Measurements from ENCODE around the gene SPATS2. TPM values are rescaled to one million over a fixed set of nuclear protein-coding genes. Genes with fewer than 3 reads are reported as not detected.

The SPATS2 gene
- polyA plus RNA-seq, 1 experiment = 23.1 TPM

- no peak for TF ChIP-seq CTCF (IDR thresholded peaks at IDR 0.05; ENCODE audit: insufficient read depth, low read depth, low read length)
- H3K27me3 ChIP-seq (ENCODE audit: control insufficient read depth, insufficient read depth, low read length) = no peaks in the 10 kb centered on the region
- POLR2A ChIA-PET = no interaction called here
- H3K36me3 ChIP-seq (ENCODE audit: control insufficient read depth, insufficient read depth, low read length) = no peaks in the 10 kb centered on the region
- CTCF ChIA-PET = no interaction called here
- H3K4me3 ChIP-seq (ENCODE audit: low read depth, low read length) = no peak overlapping the region
- DNase-seq (ENCODE audit: low read depth) = no peak
These were observed 79.3 kb downstream of the SPATS2 start for GRCh38 chr12:49446571-49446970.

GRCh38 chr12:49448858-49449257 lies 81.6 kb downstream of the SPATS2 start:
- Histone ChIP-seq H3K27me3 (ENCODE audit: control insufficient read depth, insufficient read depth, low read length) (no peaks in the 10 kb centered on the region), H3K4me3 (ENCODE audit: low read depth, low read length) (no peak overlapping the region), H3K36me3 (ENCODE audit: control insufficient read depth, insufficient read depth, low read length) (no peaks in the 10 kb centered on the region)
- CTCF ChIA-PET = interaction anchor here (1.1 kb wide), 1 partner anchor 17 kb away, joined by 3 read pairs; no protein-coding TSS in a partner anchor
- POLR2A ChIA-PET = no interaction called here
- no peak for DNase-seq (ENCODE audit: low read depth)
- TF ChIP-seq CTCF (IDR thresholded peaks at IDR 0.05; ENCODE audit: insufficient read depth, low read depth, low read length) = no peak

GRCh38 chr12:49451468-49452259 lies 84.4 kb downstream of the SPATS2 start:
- no peaks in the 10 kb centered on the region for H3K27me3 ChIP-seq (ENCODE audit: control insufficient read depth, insufficient read depth, low read length)
- ChIA-PET POLR2A (interaction anchor here (0.6 kb wide), 1 partner anchor 320 kb away, joined by 3 read pairs; the partner anchor contains the start of gene TUBA1B), CTCF (no interaction called here)
- no peak overlapping the region for H3K4me3 ChIP-seq (ENCODE audit: low read depth, low read length)
- no peaks in the 10 kb centered on the region for H3K36me3 ChIP-seq (ENCODE audit: control insufficient read depth, insufficient read depth, low read length)
- no peak for TF ChIP-seq CTCF (IDR thresholded peaks at IDR 0.05; ENCODE audit: insufficient read depth, low read depth, low read length)
- no peak for DNase-seq (ENCODE audit: low read depth)

DNA sequence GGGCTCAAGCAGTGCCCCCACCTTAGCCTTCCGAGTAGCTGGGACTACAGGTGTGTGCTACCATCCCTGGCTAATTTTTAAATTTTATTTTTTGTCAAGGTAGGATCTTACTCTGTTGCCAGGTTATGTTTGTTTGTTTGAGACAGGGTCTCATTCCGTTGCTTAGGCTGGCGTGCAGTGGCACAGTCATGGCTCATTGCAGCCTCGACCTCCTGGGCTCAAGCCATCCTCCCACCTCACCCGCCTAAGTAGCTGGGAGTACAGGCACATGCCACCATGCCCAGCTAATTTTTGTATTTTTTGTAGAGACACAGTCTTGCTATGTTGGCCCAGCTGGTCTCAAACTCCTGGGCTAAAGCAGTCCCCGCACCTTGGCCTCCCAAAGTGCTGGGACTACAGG lies 88.2 kb downstream of the SPATS2 start:
- TF ChIP-seq CTCF (IDR thresholded peaks at IDR 0.05; ENCODE audit: insufficient read depth, low read depth, low read length) = no peak
- Histone ChIP-seq H3K4me3 (ENCODE audit: low read depth, low read length) (no peak overlapping the region), H3K27me3 (ENCODE audit: control insufficient read depth, insufficient read depth, low read length) (no peaks in the 10 kb centered on the region), H3K36me3 (ENCODE audit: control insufficient read depth, insufficient read depth, low read length) (no peaks in the 10 kb centered on the region)
- DNase-seq (ENCODE audit: low read depth) = no peak
- ChIA-PET POLR2A (no interaction called here), CTCF (interaction anchor here (0.6 to 0.9 kb wide), 2 partner anchors 34 to 43 kb away, joined by 3 read pairs; no protein-coding TSS in a partner anchor)

- H3K27me3 ChIP-seq (ENCODE audit: control insufficient read depth, insufficient read depth, low read length) = no peaks in the 10 kb centered on the region
- no peak overlapping the region for H3K4me3 ChIP-seq (ENCODE audit: low read depth, low read length)
- no peak for DNase-seq (ENCODE audit: low read depth)
- no peaks in the 10 kb centered on the region for H3K36me3 ChIP-seq (ENCODE audit: control insufficient read depth, insufficient read depth, low read length)
- TF ChIP-seq CTCF (IDR thresholded peaks at IDR 0.05; ENCODE audit: insufficient read depth, low read depth, low read length) = no peak
- ChIA-PET POLR2A (no interaction called here), CTCF (interaction anchor here (0.6 to 0.9 kb wide), 2 partner anchors 33 to 43 kb away, joined by 3 read pairs; no protein-coding TSS in a partner anchor)
These were observed 88.9 kb downstream of the SPATS2 start for GRCh38 chr12:49456131-49456679.

Measured in BJ (cell line).